HG03558 (cell line): ENCODE results near the gene C1orf21.

Experiments used
- ATAC-seq: cut with Tn5 transposase; IDR thresholded peaks from one replicate; pipeline ENCODE4 v1.9.1; 2021; ENCODE audit warnings: moderate number of reproducible peaks; ENCODE audit not compliant: unreplicated experiment; ENCODE audit errors: extremely low read depth

The C1orf21 gene

DNA sequence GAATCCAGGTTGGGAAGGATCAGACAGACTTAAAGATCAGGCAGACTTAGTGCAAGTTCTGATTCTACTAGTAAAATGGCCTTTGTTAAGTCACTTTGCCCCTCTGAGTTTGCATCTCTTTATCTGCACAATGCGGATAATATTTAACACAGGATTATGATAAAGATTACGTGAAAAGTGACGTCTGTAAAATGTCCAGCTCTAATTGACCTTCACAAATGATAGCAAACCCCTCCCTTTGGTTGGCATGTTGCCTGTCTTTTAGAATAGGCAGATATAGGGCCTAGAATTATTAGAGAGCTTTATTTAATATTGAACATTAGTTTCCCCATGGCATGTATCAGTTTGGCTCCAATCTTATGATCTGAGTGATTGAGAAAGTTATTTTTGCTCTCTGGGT is 55.4 kb downstream of the C1orf21 start:
- ATAC-seq, result no peak

DNA sequence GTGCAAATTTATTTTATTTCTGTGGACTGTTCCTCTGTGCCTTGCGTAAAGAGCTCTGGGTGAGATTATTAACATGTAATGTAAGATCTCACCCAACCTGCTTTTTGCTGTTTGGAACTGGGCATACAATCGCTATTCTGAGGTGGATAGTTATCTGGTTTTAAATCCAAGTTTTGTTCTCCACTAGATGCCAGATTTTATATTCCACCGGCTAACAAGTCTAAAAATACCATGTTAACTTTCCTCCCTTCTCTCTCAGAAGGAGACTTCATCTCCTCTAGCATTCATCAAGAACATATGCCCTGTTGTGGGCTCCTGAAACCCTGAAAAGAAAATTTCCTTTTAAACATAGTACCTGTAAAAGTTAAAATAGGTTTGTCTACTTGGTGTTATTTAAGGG is 56.4 kb downstream of the C1orf21 start:
- ATAC-seq, result no peak

DNA sequence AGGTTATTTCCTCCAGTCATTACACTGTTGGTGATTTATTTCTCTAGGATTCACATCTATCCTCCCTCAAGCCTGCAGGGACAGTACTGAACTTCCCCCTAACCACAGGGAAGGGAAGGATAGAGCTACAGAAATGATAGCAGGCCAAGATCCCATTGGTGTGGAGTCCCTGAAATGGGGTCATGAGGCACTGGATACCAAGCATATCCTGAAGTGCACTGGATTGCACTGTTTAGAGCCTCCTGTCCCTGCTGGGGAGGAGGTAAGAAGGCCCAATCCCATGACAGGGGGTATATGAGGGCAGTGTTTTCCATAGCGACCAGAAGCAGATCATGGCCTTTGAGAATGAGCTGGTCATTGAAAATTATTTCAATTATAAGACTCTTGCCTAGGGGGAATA is 56.8 kb downstream of the C1orf21 start:
- ATAC-seq, result no peak

DNA sequence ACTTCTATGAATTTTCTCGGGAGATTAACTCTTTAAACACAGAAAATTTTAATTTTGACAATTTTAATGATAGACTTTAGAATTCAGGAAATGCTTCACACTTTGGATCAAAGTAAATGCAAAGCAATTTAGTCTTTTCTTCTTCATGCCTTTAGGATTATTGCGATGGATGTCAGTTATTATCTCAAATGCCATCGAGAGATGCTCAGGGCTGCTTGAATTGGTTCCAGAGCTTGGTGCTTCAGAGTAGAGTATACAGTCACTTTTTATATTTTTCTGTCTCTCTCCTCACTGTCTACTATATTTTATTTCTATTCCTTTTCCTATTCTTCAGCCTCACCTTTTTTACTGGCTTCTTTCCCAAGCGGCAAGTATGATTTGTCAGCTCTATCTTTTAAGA is 59.2 kb downstream of the C1orf21 start:
- no peak for ATAC-seq

DNA sequence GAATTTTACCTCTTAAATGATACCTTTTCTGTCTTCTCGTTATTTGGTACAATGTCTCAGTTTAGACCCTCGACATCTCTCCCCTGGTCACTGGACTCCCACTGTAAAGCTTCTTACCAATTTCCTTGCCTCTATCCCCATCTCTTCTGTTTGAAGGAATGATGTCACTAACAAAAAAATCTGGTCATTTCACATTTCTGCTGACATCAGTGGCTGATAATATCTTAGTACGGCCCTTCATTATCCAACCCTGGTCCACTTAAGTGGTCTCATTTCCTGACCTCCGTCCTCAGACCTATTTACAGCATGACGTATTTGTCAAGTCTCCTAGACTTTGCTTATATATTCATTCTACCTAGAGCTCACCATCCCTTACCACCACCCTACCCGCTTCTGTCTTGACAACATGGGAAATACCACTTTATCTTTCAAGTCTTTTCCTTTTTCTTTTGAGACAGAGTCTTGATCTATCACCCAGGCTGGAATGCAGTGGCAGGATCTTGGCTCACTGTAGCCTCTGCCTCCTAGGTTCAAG is 60.9 kb downstream of the C1orf21 start:
- ATAC-seq, result no peak

DNA sequence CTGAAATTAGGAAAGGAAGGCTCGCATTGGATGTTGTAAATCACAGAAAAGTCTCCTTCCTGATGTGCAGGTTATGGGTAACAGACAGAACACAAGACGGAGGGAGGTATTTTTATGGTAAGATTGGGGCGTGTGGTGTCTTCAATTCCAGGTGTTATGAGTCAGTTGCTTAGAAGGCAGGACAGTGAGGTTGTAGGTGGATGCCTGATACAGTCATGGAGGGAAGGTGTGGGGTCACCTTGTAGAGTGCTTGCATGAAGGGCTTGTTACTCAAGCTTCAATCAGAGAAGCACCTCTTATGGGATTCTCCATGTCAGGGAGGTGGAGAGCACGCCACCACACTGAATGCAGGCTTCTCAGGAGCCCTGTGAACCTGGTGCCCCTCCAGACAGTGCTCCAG is 63.1 kb downstream of the C1orf21 start:
- no peak for ATAC-seq

DNA sequence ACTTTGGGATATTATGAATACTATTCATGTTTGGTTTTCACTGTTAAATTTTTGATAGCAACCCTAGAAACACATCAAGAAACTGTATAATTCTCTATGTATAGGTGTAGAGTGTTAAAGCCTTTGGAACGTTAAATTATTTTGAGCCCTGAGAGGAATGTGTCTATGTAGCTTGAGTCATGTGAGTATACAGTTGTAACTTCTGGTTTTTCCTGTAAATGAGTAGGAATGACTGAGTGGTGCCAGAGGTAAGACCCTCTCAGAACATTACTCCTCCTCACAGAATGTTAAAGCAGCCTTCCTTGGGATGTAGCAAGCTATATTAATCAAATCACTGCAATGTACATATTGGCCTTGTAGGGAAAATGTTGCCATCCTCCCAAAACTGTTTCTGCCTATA is 69.0 kb downstream of the C1orf21 start:
- ATAC-seq, result no peak

DNA sequence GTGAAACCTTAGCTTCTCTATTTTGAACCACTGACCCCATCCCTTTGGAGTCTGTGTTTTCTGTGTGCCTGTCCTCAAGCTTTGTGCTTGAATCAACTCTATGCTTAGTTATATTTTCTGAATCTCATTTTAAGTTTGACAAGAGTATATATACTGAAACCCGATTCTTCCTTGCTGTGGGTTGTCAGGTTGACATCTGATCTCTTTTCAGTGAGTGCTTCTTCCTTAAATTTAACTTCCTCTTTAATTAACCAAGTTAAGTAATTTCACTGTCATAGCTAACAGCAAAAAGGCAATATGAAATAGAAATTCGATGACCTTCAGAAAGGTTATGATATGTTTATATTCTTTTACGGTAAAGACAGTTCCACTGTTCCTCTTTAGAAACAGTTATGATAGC is 69.4 kb downstream of the C1orf21 start:
- no peak for ATAC-seq

DNA sequence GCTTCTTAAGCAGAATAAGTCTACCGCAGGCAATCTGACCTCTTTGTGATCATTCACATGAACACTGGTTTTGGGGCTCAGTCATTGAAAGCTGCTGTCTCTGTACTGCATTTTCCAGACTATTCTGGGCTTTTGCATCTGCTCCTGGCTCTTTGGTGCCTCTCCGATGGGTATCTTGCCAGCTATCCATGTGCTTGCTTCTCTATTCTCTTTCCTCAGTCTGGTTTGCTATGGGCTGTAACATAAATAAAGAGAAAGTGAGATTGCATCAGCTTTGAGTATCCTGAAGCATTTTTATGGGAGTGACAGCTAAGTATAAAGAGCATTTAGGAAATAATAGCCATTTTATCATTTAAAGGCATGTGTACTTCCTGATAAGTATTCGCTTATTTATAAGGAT is 70.7 kb downstream of the C1orf21 start:
- ATAC-seq, result no peak

DNA sequence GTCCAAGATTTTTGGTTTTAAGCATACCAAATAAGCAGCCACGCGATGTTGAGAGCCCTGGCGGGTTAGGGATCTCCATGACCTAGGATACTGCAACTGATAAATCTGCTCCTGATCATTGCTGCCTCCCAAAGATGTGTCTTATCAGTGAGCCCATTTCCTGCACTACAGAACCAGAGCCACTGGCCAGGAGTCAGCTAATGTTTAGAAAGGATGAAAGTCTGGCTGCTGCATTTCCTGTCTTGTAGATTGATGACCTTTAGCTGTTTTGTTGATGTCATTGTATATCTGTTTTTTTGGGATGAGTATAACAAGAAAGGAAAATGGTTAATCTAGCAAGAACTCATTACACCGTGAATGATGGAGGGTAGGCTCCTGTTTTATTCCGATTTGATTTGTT is 74.5 kb downstream of the C1orf21 start:
- ATAC-seq, result no peak

DNA sequence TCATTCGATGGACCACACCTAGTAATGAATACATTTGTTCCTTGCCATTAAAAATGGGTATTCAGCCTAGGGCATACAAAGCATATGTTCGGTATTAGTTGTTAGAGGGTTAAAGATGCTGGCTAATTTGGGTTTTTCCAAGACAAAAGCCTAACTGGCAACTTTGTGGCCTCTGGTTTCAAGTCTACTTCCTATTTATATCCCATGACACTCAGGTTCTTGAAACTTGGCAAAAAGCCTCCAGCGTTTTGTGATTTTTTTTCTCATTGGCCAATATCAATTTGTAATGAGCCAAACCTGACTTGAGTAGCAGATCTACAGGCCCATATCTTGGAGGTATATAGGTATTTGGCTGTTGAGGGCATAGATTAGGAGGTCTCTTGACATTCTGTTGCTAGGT is 75.3 kb downstream of the C1orf21 start:
- ATAC-seq, result no peak

DNA sequence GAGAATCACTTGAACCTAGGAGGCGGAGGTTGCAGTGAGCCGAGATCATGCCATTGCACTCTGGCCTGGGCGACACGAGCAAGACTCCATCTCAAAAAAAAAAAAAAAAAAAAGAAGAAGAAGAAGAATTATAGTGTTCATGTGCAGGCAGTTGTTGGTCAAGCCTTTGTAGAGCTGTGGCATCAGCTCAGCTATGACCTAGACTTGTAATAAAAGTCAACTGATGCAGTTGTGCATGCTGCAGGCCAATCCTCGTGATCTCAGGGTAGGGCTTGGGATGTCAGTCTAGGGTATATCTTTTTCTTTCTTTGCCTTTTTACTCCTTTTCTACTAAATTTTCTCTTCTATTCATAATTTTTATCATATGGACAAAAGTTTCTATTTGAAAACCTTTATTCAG is 76.2 kb downstream of the C1orf21 start:
- no peak for ATAC-seq

DNA sequence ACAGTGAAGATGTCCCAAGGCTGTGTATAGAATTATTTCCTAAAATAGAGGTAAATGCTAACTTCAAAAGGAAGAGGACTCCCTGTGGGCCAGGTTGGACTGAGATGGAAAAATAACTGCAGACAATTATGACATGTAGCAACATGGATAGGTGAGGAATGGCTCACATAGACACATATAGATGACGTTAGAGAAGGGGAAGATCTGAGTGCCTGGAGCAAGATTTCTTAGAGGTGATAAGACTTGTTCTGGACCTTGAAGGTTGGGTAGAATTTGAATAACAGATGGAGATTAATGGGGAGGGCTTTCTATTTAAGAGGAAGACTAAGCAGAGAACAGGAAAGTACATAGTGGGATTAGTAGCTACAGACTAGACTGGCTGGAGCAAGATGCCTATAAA is 76.9 kb downstream of the C1orf21 start:
- no peak for ATAC-seq

DNA sequence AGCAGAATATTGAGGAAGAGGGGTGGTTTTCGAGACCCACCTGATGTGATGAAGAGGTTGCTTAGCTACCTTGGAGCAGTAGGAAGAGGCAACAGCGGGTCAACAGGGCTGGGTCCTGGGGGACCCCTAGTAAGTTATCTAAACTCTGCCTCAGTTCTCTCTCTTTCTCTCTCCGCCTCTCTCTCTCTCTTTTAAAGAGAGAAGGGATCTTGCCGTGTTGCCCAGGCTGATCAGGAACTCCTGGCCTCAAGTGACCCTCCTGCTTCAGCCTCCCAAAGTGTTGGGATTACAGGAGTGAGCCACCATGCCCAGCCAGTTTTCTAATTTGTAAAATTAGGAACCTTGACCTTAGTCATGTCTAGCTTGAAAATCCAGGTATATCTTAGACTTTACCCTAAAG is 77.9 kb downstream of the C1orf21 start:
- ATAC-seq, result no peak

DNA sequence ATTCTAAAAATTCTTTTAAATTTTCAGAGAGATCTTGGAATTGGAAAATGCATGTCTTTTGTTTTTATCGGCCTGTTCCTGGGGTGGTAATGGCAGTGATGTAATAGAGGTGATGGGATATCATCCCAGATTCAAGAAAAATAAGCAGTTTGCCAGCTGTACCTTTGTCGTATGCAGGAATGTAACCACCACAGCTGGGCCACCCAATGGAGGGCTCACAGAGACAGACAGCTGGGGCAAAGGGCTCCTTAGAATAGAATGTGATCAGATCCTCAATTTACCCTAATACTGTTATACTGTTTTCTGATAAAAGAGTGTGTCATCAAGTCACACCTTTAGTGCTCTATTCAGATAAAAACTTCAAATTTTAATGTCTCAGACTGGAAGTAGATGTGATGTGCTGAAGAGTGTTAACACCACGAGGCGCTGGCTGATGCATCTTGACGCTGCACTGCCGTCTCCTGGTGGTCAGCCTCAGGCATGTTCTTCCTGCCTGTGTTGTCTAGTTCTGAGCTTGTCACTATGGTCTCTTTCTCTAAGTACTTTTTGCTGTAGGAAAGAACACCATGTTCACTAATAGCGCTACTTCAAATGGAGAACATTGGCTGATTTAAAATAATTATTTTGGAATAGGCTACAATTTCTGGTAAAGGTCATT is 78.8 kb downstream of the C1orf21 start:
- ATAC-seq, result no peak

DNA sequence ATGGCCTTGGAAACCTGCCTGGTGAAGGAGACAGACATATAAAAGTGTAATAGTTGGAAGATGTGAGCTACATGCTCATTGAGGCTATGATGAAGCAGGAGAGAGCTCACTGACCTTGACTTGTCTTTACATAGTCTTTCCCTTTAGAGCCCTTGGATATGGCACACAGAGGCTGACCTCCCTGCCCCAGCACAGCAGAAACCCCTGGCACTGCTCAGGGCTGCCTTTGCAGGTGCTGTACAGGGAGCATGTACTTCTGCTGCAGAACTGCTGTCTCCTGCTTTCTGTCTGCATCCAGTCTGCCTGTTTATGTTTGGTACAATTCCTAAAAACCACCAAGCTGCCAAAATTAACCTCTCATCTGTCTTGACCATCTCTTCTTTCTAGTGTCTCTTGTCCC is 80.5 kb downstream of the C1orf21 start:
- no peak for ATAC-seq

DNA sequence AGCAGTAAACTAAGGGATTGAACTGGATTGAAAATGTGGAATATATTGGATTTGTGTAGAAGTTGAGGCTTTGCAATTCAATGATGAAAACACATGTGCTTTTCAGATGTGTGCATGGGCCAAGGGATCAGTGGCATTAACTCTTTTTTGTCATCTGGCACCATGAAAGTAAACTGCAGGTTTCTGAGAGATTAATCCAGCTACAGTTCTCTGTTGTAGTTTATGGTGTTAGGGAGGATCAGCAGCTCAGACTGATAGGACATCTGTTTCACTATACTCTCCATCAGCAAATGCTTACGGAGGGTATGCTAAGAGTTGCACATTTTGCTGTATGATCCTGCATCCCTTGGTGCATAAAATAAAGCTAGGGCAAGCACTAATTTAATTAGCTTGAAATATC is 82.6 kb downstream of the C1orf21 start:
- no peak for ATAC-seq

DNA sequence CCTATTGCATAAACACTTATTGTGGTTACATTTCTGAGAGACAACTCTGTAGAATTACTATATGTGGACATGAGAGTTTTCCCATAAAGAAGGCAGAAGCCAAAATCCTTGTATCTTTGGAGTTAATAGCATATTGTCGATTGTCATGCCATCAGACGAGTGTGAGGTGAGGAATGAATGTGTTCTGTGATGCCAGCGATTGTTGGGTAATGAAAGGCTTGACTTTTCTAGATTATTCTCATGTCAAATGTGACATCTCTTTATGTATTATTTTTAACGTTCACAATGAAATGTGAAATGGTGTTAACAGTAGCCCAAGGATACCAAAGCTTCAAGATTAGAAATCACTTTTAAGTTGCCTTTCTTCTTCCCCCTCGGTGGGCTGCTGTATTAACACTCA is 84.9 kb downstream of the C1orf21 start:
- no peak for ATAC-seq

DNA sequence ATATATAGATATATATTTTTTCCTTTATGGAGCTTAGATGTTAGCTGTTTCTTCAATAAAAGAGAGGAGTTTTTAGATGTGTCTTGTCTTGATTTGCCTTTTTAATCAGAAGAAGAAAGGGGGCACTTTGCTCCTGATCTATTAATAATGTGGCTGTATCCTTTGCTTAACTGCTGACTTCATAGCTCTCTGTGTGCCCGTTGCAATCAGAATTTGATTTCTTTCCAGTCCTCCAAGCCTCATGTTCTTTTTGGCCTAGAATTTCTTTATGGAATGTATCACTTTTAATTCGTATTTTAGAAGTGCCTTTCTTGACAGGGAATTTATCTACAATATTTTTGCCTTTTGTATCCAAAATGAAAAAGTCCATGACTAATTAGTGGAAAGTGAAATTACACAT is 85.3 kb downstream of the C1orf21 start:
- no peak for ATAC-seq

DNA sequence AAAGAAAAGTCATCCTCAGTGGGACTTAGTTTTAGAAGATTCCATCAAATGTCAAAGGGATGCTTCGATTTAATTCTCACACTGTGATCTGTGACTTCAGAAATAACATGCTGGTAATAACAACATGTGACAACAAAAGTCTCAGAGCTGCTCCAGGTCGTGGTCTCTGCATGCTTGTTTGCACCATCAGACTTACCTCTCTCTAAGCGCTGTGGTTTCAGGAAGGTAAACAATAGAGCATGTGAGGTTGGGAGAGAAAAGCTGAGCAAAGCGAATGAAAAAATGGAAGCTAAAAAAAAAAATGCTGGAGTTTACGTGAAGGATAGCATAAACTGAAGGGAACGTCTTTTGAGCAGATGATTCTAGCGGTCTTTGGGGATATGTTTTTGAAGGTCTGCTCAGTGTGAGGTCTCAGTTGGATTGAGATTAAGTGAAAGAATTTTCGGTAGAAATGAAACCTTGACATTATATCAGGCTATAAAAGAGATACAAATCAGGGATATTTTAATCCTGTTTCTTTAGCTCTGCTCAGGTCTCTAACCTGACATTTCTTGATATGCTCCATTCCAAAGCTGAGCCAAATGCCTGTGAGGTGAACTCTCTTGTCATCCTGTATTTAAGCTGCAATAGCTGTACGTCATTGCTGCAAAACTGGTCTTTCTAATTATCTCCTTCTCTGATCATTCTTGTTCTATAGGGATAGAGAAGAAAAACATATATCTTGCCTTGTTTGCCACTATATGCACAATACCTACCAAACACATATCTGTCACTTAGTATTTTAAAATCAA is 86.5 kb downstream of the C1orf21 start:
- ATAC-seq, result no peak

DNA sequence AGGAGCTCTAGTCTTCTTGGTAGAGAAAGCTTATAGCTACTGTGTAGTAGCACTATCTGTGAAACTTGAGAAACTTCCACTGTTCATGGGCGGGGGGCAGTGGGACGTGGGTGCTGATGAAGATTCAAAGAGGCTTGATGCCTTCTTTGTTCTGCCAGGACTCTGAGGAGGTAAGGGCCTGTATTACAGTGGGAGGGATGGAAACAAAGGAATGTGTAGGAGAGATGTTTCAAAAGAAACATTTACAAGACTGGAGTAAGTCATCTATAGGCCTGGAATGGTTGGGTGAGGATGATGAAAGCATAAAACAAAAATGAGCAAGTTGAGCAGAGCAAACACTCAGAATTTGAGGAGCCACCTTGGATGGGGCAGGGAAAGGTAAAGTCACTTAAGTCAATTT is 89.4 kb downstream of the C1orf21 start:
- no peak for ATAC-seq
